AG09309 (cell line): ENCODE results near the gene SLC25A20.

Source experiments
- DNase-seq: peaks from one replicate; pipeline ENCODE4 v3.0.0-alpha.2; 2010; ENCODE audit warnings: low read depth
- H3K4me3 ChIP-seq: 2 replicates; pipeline ENCODE4 v1.5.1; 2011; ENCODE audit warnings: mild to moderate bottlenecking, low read depth, low read length, moderate library complexity; ENCODE audit not compliant: control insufficient read depth
- TF ChIP-seq, protein P1 (sequence below): IDR thresholded peaks from 2 replicates; pipeline ENCODE4 v1.5.1; 2011; ENCODE audit warnings: mild to moderate bottlenecking, low read depth, low read length, inconsistent platforms; ENCODE audit not compliant: insufficient read depth, control insufficient read depth; ENCODE audit errors: missing control alignments

The SLC25A20 gene

DNA sequence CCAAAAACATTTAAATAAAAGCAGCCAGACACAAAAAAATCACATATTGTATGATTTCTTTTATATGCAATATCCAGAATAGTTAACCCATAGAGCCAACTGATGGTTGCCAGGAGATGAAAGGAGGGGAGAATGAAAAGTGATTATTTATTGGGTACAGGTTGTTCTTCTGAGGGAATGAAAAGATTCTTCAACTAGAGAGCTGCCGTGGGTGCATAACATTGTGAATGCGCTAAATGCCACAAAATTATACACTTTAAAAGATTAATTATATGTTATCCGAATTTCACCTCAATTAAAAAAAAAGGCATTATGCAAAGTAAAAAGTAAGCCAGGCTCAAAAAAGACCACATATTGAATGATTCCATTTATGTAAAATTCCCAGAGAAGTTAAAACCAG lies 87.2 kb downstream of the SLC25A20 start:
- H3K4me3 ChIP-seq = no peak overlapping the region
- TF ChIP-seq, protein P1, sequence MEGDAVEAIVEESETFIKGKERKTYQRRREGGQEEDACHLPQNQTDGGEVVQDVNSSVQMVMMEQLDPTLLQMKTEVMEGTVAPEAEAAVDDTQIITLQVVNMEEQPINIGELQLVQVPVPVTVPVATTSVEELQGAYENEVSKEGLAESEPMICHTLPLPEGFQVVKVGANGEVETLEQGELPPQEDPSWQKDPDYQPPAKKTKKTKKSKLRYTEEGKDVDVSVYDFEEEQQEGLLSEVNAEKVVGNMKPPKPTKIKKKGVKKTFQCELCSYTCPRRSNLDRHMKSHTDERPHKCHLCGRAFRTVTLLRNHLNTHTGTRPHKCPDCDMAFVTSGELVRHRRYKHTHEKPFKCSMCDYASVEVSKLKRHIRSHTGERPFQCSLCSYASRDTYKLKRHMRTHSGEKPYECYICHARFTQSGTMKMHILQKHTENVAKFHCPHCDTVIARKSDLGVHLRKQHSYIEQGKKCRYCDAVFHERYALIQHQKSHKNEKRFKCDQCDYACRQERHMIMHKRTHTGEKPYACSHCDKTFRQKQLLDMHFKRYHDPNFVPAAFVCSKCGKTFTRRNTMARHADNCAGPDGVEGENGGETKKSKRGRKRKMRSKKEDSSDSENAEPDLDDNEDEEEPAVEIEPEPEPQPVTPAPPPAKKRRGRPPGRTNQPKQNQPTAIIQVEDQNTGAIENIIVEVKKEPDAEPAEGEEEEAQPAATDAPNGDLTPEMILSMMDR = no peak
- DNase-seq = no peak
